ENCODE results near the gene CNTD1.
A peak's percentile ranks its signal among the peaks of the same experiment; 100 is the strongest.

CNTD1 gene

DNA sequence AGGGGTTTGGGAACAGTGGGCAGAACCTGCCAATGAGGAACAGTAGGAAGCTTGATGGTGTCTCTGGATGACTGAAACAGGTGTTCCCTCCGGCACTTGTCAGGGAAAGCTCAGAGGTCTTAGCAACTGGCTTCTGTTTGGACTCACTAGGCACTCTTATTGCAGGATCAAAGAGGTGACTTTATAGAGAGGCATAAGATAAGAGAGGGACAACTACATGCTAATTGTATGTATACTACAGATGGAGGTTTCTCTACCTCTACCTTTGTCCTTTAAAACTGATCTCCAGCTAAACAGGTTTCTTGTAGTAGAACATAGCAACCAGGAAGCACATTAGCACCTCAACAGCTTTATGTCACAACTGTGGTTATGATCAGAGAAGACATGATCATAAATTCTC lies 7.6 kb downstream of the CNTD1 start:
- no peak for DNase-seq

- no peak for DNase-seq
Measured at GRCh38 chr17:42809250-42809649, 10.6 kb downstream of the CNTD1 start.

DNA sequence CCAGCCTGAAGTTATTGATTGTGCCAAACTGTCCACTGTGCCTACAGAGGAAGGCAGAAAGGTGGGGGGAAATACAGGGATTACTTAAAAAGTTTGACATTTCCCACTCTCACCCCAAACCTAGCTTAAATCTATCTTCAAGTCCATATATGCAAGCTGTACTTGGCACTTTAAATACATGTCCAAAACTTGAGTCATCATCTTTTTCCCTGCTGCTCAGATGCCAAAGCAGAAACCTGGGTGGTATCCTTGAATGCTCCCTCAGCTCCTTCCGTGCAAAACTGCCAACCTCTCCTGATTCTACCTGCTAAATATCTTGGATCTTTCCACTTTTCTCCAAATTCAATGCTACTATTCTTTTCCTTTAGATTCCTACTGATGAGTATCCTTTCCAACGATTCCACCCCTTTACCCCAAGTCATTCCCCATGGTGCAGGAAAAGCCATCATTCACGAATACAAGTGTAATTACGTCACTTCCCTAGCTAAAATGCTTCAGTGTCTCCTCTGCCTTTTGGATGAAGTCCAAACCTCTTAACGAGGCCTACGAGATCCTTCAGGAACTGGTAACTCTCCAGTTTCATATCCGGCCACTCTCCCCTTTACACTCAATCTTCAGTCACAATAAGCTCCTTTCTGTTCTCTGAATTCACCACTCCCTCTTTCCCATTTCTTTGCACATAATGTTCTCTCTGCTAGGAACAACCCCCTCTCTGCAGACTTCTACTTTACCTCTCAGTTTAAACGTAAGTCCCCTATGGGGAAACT lies 16.2 kb downstream of the CNTD1 start:
- peak; percentile 46 for DNase-seq

- no peak for DNase-seq
Measured at GRCh38 chr17:42817866-42818265, 19.2 kb downstream of the CNTD1 start.

DNA sequence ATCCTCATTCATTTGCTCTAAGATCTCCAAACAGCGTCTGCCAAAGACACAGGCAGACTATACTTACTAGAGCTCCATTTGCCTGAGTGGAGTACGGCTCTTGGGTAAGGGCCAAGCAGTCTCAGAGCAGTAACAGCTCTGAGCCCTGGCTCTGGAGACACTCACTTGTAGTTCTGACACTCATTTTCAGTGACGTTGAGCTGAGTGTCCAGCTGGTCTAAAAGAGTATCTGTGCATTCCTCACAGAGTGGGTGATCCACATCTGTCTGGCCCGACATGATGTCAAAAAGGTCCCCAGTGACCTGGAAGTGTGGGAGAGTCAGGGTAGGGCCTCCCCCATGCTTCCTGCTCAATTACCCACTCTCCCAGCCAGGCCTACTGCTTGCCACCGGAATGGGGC lies 19.7 kb downstream of the CNTD1 start:
- DNase-seq: no peak

DNA sequence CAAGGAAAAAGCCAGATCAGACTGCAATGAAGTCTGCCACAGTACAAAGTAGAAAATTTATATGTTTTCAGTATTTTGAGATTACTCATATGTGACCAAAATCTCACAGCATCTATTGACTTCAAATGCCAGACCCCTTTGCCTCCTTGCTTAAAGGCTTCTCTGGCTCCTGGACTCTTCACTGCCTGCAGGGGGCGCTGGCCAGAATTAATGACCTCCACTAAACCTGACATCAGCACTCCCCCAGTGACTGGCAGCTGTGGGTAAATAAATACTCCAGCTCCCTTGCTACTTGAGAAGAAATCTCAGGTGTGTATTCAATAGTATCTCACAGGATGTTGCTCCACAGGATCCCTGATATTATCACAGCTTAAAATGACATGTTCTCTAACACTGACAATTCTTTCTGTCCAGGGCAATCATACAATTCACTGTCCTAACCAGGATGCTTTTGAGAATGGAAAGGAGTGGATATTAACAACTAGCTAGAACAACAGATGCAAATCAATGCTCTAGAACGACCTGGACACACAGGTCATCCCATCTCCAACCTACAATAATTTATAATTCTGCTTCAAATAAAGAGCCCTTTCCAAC lies 21.4 kb downstream of the CNTD1 start:
- peak; percentile 24 for DNase-seq

- no peak for DNase-seq
Measured at GRCh38 chr17:42821176-42821575, 22.5 kb downstream of the CNTD1 start.

DNA sequence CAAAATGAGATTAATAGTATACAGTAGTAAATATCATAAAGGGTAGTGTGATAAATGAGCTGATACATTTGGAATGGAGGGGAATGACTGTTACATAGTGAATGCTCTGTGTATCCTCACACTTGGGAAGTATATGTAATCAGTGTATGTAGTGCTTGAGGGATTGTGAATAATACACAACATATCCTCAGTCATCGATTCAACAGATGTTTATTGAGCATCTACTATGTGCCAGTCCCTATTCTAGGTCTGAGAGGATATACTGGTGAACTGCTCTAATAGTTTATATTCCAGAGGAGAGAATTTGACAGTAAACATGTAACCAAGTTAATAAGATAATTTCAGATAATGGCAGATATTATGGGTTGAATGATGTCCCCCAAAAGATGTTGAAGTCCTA lies 28.8 kb downstream of the CNTD1 start:
- DNase-seq: no peak

GRCh38 chr17:42830971-42831370 lies 32.3 kb downstream of the CNTD1 start:
- no peak for DNase-seq

- DNase-seq: no peak
Measured at GRCh38 chr17:42832213-42832933, 33.7 kb downstream of the CNTD1 start.

DNA sequence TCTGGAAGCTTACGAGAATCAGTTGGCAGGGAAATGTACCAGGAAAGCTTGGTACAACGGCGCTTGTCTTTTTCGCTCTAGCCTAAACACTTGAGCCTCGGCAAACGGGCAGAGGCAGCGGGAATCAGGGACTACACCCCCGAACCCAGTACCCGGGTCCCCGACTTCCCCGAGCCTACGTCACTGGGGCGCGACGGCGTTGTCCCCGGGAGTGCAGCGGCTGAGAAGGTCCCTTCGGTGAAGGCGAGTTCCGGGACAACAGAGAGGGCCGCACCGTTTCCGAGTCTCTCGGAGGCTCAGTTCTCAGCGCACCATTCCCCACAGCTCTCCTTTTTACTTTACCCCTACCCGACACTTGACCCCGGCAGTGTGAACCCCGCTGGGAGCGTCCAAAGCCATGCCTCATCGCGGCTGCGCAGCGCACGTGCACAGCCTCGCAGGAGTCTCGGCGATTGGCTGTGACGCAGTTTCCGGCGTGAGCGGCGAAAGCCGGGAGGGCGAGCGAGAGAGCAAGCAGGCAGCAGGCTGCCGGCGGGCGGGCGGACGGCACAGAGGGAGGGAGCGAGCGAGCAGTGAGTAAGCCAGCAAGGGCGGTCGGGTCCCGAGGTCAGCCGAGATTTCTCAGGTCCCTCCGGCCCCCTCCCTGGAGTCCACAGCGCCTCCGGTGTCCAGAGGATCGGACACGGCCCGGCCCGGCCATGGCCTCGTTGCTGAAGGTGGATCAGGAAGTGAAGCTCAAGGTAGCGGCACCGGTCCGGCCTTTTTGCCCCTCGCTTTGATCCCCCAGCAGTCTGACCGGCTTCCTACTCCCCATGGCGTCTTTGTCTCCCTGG lies 34.5 kb downstream of the CNTD1 start, which contains the start of gene PSME3:
Gene PSME3, plus strand, starts transcription at position 464 of the 833 bp plus-strand sequence. Its CDS starts 235 bp downstream, at position 699.
- DNase-seq: peak; percentile 76

- no peak for DNase-seq
Measured at GRCh38 chr17:42833767-42834422, 35.2 kb downstream of the CNTD1 start.

GRCh38 chr17:42835732-42836131 lies 37.1 kb downstream of the CNTD1 start:
- no peak for DNase-seq

DNA sequence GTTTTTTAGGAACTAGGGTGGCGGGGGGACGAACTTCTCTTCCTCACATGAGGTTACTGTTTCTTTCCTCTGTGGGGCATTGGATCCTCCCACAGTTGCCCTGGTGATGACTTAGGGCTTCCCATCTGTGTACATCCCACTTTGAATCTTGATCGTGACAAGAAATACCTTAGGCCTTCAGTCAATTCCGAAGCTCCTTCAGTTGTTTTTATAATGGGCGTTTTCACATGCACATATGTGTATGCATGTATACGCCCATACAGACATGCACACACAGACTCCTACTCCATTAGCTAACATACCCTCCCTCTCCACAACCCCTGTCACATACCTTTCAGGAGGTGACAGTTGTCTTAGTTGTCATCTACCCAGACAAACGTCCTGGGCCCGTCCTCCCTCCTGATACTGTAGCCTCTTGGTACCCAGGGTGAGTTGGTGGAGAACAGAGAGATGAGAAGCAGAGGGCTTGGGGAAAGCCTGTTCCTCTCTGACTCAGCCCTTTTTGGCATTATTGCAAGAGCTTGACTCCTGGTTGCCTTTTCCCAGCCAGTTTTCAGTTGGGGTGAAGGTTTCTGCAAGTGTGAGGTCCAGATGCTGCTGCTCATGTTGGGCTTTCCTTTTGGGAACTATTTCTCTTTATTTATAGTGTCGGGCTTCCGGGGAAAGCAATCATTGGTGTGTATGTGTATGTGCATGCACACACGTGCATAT lies 43.5 kb downstream of the CNTD1 start:
- DNase-seq: no peak

- no peak for DNase-seq
Measured at GRCh38 chr17:42843358-42843934, 44.8 kb downstream of the CNTD1 start.

DNA sequence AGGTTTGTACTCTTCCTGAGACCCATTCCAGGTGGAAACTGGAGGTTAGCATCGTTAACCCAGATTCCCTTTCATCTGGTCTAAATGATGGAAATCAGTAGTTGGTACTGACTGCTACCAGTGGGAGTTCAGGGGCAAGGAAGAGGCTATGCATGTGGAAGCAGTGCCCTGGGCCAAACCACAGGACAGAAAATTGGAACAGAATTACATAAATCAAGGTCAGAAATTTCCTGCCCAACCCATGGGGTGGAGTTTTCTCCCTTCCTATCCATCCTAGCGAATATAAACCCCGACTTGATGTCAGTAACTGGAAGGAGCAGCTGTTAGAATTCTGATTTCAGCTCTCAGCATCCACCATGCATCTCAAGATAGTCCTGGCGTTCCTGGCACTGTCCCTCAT lies 45.6 kb downstream of the CNTD1 start, which contains the start of gene AOC2:
Gene AOC2, plus strand, starts transcription at position 310 of the 400 bp plus-strand sequence. Its CDS starts 47 bp downstream, at position 357.
- no peak for DNase-seq

DNA sequence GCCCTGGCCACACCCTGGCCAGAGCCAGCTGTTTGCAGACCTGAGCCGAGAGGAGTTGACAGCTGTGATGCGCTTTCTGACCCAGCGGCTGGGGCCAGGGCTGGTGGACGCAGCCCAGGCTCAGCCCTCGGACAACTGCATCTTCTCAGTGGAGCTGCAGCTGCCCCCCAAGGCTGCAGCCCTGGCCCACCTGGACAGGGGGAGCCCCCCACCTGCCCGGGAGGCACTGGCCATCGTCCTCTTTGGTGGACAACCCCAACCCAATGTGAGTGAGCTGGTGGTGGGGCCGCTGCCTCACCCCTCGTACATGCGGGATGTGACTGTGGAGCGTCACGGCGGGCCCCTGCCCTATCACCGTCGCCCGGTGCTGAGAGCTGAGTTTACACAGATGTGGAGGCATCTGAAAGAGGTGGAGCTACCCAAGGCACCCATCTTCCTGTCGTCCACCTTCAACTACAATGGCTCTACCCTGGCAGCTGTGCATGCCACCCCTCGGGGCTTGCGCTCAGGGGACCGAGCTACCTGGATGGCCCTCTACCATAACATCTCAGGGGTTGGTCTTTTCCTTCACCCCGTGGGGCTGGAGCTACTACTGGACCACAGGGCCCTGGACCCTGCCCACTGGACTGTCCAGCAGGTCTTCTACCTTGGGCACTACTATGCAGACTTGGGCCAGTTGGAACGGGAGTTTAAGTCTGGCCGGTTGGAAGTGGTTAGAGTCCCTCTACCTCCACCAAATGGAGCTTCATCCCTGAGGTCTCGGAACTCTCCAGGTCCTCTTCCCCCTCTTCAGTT lies 46.3 kb downstream of the CNTD1 start:
- no peak for DNase-seq

GRCh38 chr17:42845556-42845917 lies 46.9 kb downstream of the CNTD1 start:
- DNase-seq: no peak

GRCh38 chr17:42845918-42846593 lies 47.4 kb downstream of the CNTD1 start:
- DNase-seq: no peak

Measured in NCI-H2107 (cell line).